Liver (tissue), 3 donors: ENCODE results near the gene ZNF493.

Experiments used
- CTCF ChIP-seq: fragments of 150-350 bp; IDR thresholded peaks from 2 replicates; pipeline ENCODE4 v1.5.1; 2017; ENCODE audit warnings: improper control_type of control experiment, low read depth, low read length; ENCODE audit not compliant: missing input control
- JUND ChIP-seq, 2 donors: IDR thresholded peaks; 2 replicates each; pipeline ENCODE4 v1.6.1; 2016; ENCODE audit warnings: antibody characterized with exemption in 2 of 2
- MAX ChIP-seq: IDR thresholded peaks from 2 replicates; pipeline ENCODE4 v1.6.1; 2016; ENCODE audit warnings: antibody characterized with exemption
- NR2F2 ChIP-seq: IDR thresholded peaks from 2 replicates; pipeline ENCODE4 v1.6.1; 2016; ENCODE audit warnings: antibody characterized with exemption
- RAD21 ChIP-seq, 2 donors: IDR thresholded peaks; 2 replicates each; pipeline ENCODE4 v1.6.1; 2016; ENCODE audit warnings: antibody characterized with exemption in 2 of 2, mild to moderate bottlenecking in 2 of 2
- REST ChIP-seq: IDR thresholded peaks from 2 replicates; pipeline ENCODE4 v1.6.1; 2016; ENCODE audit warnings: antibody characterized with exemption, mild to moderate bottlenecking
- TAF1 ChIP-seq: conservative IDR thresholded peaks from 2 replicates; pipeline ENCODE4 v1.6.1; 2016; ENCODE audit warnings: antibody characterized with exemption, mild to moderate bottlenecking
- TF ChIP-seq, protein P1 (sequence below): IDR thresholded peaks from 2 replicates; pipeline ENCODE4 v1.6.1; 2016; ENCODE audit warnings: antibody characterized with exemption
- donor health status: healthy.
- donor health status: healthy.

DNA sequence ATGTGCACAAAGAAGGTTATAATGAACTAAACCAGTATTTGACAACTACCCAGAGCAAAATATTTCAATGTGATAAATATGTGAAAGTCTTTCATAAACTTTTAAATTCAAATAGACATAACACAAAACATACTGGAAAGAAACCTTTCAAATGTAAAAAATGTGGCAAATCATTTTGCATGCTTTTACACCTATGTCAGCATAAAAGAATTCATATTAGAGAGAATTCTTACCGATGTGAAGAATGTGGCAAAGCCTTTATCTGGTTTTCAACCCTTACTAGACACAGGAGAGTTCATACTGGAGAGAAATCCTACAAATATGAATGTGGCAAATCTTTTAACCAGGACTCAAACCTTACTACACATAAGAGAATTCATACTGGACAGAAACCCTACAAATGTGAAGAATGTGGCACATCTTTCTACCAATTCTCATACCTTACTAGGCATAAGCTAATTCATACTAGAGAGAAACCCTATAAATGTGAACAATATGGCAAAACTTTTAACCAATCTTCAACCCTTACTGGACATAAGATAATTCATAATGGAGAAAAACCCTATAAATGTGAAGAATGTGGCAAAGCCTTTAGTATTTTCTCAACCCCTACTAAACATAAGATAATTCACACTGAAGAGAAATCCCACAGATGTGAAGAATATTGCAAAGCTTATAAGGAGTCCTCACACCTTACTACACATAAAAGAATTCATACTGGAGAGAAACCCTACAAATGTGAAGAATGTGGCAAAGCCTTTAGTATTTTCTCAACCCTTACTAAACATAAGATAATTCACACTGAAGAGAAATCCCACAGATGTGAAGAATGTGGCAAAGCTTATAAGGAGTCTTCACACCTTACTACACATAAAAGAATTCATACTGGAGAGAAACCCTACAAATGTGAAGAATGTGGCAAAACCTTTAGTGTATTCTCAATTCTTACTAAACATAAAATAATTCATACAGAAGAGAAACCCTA, 26.4 kb downstream of the ZNF493 start:
- TF ChIP-seq CTCF: no peak
- TF ChIP-seq NR2F2: no peak
- no peak for TF ChIP-seq JUND (IDR thresholded peaks at IDR 0.05)
- TF ChIP-seq TAF1: no peak
- TF ChIP-seq MAX: no peak
- TF ChIP-seq RAD21 (IDR thresholded peaks at IDR 0.05): no peak
- TF ChIP-seq REST: no peak
- TF ChIP-seq, protein P1, sequence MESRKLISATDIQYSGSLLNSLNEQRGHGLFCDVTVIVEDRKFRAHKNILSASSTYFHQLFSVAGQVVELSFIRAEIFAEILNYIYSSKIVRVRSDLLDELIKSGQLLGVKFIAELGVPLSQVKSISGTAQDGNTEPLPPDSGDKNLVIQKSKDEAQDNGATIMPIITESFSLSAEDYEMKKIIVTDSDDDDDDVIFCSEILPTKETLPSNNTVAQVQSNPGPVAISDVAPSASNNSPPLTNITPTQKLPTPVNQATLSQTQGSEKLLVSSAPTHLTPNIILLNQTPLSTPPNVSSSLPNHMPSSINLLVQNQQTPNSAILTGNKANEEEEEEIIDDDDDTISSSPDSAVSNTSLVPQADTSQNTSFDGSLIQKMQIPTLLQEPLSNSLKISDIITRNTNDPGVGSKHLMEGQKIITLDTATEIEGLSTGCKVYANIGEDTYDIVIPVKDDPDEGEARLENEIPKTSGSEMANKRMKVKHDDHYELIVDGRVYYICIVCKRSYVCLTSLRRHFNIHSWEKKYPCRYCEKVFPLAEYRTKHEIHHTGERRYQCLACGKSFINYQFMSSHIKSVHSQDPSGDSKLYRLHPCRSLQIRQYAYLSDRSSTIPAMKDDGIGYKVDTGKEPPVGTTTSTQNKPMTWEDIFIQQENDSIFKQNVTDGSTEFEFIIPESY: no peak
